HEK293 (cell line): ENCODE measurements around the gene TRPM5.

Experiments used
- CTCF ChIA-PET: fragments of 350-600 bp; formaldehyde crosslinking; extraction: SDS; loops from one replicate; lab custom pipeline; 2021; ENCODE audit warnings: antibody characterized with exemption; lab: Yijun Ruan, JAX
- POLR2A ChIA-PET: fragments of 300-600 bp; formaldehyde crosslinking; extraction: SDS; loops from one replicate; lab custom pipeline; 2020; ENCODE audit warnings: antibody characterized with exemption, inconsistent platforms; lab: Yijun Ruan, JAX
- H3K27ac ChIP-seq: fragments of 200-500 bp; sonication (Bioruptor generic); 2 replicates; pipeline ENCODE4 v1.5.1; 2014; ENCODE audit warnings: low read depth, low read length, control low read depth, inconsistent platforms; ENCODE audit errors: extremely low read depth
- H3K36me3 ChIP-seq, 2 experiments: fragments of 200-500 bp in 1 of 2; sonication (Bioruptor generic) in 1 of 2; 1 replicate in 1 of 2; 2 replicates in 1 of 2; pipeline ENCODE4 v1.5.1; 2014 to 2017; ENCODE audit warnings: inconsistent platforms in 2 of 2, low read length in 2 of 2; ENCODE audit not compliant: control insufficient read depth in 2 of 2, insufficient read depth in 1 of 2
- H3K4me1 ChIP-seq: fragments of 200-500 bp; sonication (Bioruptor generic); 2 replicates; pipeline ENCODE4 v1.5.1; 2014; ENCODE audit warnings: mild to moderate bottlenecking, low read length, inconsistent platforms; ENCODE audit not compliant: control insufficient read depth, insufficient read depth
- H3K4me3 ChIP-seq: 2 replicates; pipeline ENCODE4 v1.5.1; 2011; ENCODE audit warnings: low read depth, mild to moderate bottlenecking, control low read depth, low read length, moderate library complexity
- H3K9me3 ChIP-seq: fragments of 200-500 bp; sonication (Bioruptor generic); 2 replicates; pipeline ENCODE4 v1.5.1; 2014; ENCODE audit warnings: low read depth, low read length, inconsistent platforms; ENCODE audit not compliant: control insufficient read depth, insufficient read depth
- HOXC10 ChIP-seq: sonication (generic); formaldehyde crosslinking; IDR thresholded peaks from 2 replicates; pipeline ENCODE4 v1.8.1; 2023; ENCODE audit warnings: mild to moderate bottlenecking, missing genetic modification reagents
- KLF8 ChIP-seq: fragments of 450-650 bp; formaldehyde crosslinking; IDR thresholded peaks from 2 replicates; pipeline ENCODE4 v1.5.1; 2016; ENCODE audit warnings: missing biosample characterization, missing genetic modification characterization
- PBX3 ChIP-seq: sonication (generic); formaldehyde crosslinking; IDR thresholded peaks from 2 replicates; pipeline ENCODE4 v1.8.1; 2022; ENCODE audit warnings: mild to moderate bottlenecking, moderate library complexity, missing genetic modification reagents
- RBAK ChIP-seq: fragments of 450-650 bp; formaldehyde crosslinking; IDR thresholded peaks from 2 replicates; pipeline ENCODE4 v1.5.1; 2016; ENCODE audit warnings: missing biosample characterization, missing genetic modification characterization
- REPIN1 ChIP-seq: fragments of 450-650 bp; formaldehyde crosslinking; IDR thresholded peaks from 2 replicates; pipeline ENCODE4 v1.5.1; 2017; ENCODE audit warnings: missing biosample characterization, missing genetic modification characterization, low read depth
- TCF7L2 ChIP-seq: IDR thresholded peaks from 2 replicates; pipeline ENCODE4 v1.6.1; 2011; ENCODE audit warnings: low read depth, mild to moderate bottlenecking, inconsistent platforms, low read length, moderate library complexity, borderline replicate concordance
- TRIM28 ChIP-seq: IDR thresholded peaks from 2 replicates; pipeline ENCODE4 v1.6.1; 2011; ENCODE audit warnings: low read length, control low read depth, borderline replicate concordance
- WT1 ChIP-seq: fragments of 450-650 bp; formaldehyde crosslinking; IDR thresholded peaks from 2 replicates; pipeline ENCODE4 v1.5.1; 2016; ENCODE audit warnings: missing biosample characterization, missing genetic modification characterization
- YY1 ChIP-seq: fragments of 450-650 bp; formaldehyde crosslinking; IDR thresholded peaks from 2 replicates; pipeline ENCODE4 v1.5.1; 2018; ENCODE audit warnings: missing biosample characterization, missing genetic modification characterization
- ZBTB17 ChIP-seq: fragments of 450-650 bp; formaldehyde crosslinking; IDR thresholded peaks from 2 replicates; pipeline ENCODE4 v1.5.1; 2016; ENCODE audit warnings: missing biosample characterization, missing genetic modification characterization
- ZBTB20 ChIP-seq: fragments of 450-650 bp; formaldehyde crosslinking; IDR thresholded peaks from 2 replicates; pipeline ENCODE4 v1.5.1; 2016; ENCODE audit warnings: missing biosample characterization, missing genetic modification characterization
- ZNF311 ChIP-seq: fragments of 450-650 bp; formaldehyde crosslinking; IDR thresholded peaks from 2 replicates; pipeline ENCODE4 v1.5.1; 2017; ENCODE audit warnings: missing biosample characterization, missing genetic modification characterization, borderline replicate concordance
- ZNF48 ChIP-seq: fragments of 450-650 bp; formaldehyde crosslinking; IDR thresholded peaks from 2 replicates; pipeline ENCODE4 v1.5.1; 2016; ENCODE audit warnings: missing biosample characterization, missing genetic modification characterization
- ZNF596 ChIP-seq: fragments of 450-650 bp; IDR thresholded peaks from 2 replicates; pipeline ENCODE4 v1.5.0; 2018; ENCODE audit warnings: missing biosample characterization, mild to moderate bottlenecking, missing genetic modification characterization, moderate library complexity
- ZNF626 ChIP-seq: fragments of 450-650 bp; sonication (Bioruptor Pico); formaldehyde crosslinking; IDR thresholded peaks from 2 replicates; pipeline ENCODE4 v1.5.1; 2018; ENCODE audit warnings: missing biosample characterization, missing genetic modification characterization, inconsistent platforms
- ZNF830 ChIP-seq: fragments of 450-650 bp; IDR thresholded peaks from 2 replicates; pipeline ENCODE4 v1.5.0; 2018; ENCODE audit warnings: missing biosample characterization, missing genetic modification characterization, low read depth, mild to moderate bottlenecking, moderate library complexity
- TF ChIP-seq, protein P1 (sequence below): fragments of 450-650 bp; formaldehyde crosslinking; IDR thresholded peaks from 2 replicates; pipeline ENCODE4 v1.5.1; 2016; ENCODE audit warnings: missing biosample characterization, missing genetic modification characterization
- TF ChIP-seq, protein P2 (sequence below): fragments of 450-650 bp; formaldehyde crosslinking; IDR thresholded peaks from 2 replicates; pipeline ENCODE4 v1.5.1; 2016; ENCODE audit warnings: missing biosample characterization, missing genetic modification characterization
- TF ChIP-seq, protein P3 (sequence below): fragments of 450-650 bp; formaldehyde crosslinking; IDR thresholded peaks from 2 replicates; pipeline ENCODE4 v1.5.1; 2017; ENCODE audit warnings: missing biosample characterization, missing genetic modification characterization
- TF ChIP-seq, protein P4 (sequence below): fragments of 450-650 bp; formaldehyde crosslinking; IDR thresholded peaks from 2 replicates; pipeline ENCODE4 v1.5.1; 2016; ENCODE audit warnings: missing biosample characterization, missing genetic modification characterization

Gene TRPM5

DNA sequence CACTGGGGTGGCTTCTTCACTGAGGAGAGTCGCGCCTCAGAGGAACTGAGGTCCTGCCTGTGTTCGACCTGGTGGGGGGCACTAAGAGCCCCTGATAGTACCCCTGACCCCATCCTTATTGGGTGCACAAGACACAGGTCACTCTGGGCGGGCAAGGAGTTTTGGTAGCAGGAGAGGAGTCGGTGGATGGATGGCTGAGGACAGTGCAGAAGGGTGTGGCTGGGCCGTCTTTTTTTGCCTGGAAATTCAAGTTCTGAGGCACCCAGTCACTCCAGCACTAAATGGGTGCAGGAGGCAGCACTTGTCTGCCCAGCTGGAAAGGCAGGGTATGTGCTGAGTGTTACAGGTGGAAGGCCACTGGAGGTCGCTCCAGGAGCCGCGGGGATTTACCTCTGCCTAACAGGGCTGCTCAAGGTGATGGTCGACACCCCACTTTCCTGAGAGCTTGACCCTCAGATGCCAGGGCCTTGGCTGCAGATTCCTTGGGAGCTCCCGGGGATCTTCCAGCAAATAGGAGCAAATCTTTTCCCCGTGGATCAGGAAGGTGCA is 42.8 kb downstream of the TRPM5 start (continued):
- no peak for TF ChIP-seq KLF8
- no peak for TF ChIP-seq ZNF830 (tag by site-specific recombination)
- TF ChIP-seq TCF7L2: no peak
- TF ChIP-seq, protein P1, sequence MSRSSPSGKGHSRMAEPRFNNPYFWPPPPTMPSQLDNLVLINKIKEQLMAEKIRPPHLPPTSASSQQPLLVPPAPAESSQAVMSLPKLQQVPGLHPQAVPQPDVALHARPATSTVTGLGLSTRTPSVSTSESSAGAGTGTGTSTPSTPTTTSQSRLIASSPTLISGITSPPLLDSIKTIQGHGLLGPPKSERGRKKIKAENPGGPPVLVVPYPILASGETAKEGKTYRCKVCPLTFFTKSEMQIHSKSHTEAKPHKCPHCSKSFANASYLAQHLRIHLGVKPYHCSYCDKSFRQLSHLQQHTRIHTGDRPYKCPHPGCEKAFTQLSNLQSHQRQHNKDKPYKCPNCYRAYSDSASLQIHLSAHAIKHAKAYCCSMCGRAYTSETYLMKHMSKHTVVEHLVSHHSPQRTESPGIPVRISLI (tag by site-specific recombination): no peak

GRCh38 chr11:2400762-2401435 is 43.4 kb downstream of the TRPM5 start:
- TF ChIP-seq YY1 (tag by site-specific recombination) (peak; percentile 77), ZBTB17 (tag by site-specific recombination) (peak; percentile 11), ZNF311 (tag by site-specific recombination) (no peak), ZNF596 (tag by site-specific recombination) (peak; percentile 20; the same call in 1 of the 2 replicates), HOXC10 (0 out of 2 replicates have a peak, but pooled peaks have one; percentile 26)
- TF ChIP-seq, protein P2, sequence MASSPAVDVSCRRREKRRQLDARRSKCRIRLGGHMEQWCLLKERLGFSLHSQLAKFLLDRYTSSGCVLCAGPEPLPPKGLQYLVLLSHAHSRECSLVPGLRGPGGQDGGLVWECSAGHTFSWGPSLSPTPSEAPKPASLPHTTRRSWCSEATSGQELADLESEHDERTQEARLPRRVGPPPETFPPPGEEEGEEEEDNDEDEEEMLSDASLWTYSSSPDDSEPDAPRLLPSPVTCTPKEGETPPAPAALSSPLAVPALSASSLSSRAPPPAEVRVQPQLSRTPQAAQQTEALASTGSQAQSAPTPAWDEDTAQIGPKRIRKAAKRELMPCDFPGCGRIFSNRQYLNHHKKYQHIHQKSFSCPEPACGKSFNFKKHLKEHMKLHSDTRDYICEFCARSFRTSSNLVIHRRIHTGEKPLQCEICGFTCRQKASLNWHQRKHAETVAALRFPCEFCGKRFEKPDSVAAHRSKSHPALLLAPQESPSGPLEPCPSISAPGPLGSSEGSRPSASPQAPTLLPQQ (tag by site-specific recombination): no peak
- TF ChIP-seq, all 188 proteins: peak for 4
- Histone ChIP-seq H3K27ac (peak overlapping the region; percentile 53; the same call in 1 of the 2 replicates), H3K36me3 (peaks cover 0 to 52% of the 10 kb centered on the region in 2 experiments; a peak in 1 of 3 replicates), H3K4me1 (no peaks in the 10 kb centered on the region), H3K4me3 (peak overlapping the region; percentile 99), H3K9me3 (no peaks in the 10 kb centered on the region)
- CTCF ChIA-PET: interaction anchor here (0.6 to 4.2 kb wide), 10 partner anchors 14 to 417 kb away, joined by 3 to 29 read pairs (median 4); no protein-coding TSS in a partner anchor
- POLR2A ChIA-PET: interaction anchor here (0.6 to 3.3 kb wide), 14 partner anchors 9 to 482 kb away, joined by 3 to 64 read pairs (median 3); partner anchors contain the start of genes CD81, KCNQ1OT1 and TNNT3

DNA sequence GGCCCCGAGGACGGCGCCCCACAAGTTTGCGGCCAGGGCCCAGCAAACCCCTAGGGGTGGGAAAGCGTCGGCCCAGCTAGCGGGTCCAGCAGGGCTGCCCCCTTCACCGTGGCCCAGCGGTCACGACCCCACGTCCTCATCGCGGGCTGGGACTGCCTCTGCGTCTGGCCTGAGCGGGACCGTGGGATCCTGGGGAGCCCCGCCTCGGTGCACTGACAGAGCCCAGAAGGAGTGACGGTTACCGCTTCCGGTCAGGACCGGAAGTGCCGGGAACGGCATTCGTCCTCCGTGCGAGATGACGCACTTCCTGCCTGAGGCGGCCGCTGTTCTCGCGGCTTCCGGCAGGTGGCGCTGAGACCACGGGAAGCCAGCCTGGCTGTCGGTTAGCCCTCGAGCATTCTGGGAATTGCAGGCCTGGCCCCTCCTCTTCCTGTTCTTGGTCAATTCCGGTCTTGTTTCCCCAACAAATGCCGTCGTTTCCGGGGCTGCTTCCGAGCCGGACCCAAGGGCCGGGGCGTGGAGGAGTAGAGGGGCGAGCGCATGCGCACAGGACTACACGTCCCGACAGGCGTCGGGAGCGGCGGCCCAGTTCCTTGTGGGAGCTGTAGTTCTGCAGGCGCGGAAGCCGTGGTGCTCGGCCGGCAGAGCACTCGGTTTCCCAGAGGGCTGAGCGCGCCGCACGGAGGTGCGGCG is 44.1 kb downstream of the TRPM5 start, which contains the start of gene TSSC4:
Gene TSSC4, plus strand, starts transcription at position 682 of the 693 bp plus-strand sequence. CDS start 1,884 bp downstream, outside the sequence.
- H3K27ac ChIP-seq: peak within 1 kb of the TSS; percentile 53
- peaks cover 0 to 59% of the 10 kb centered on the region in 2 experiments; a peak in 1 of 3 replicates for H3K36me3 ChIP-seq
- no peaks in the 10 kb centered on the region for H3K9me3 ChIP-seq
- POLR2A ChIA-PET: interaction anchor here (0.6 to 3.3 kb wide), 15 partner anchors 9 to 481 kb away, joined by 3 to 64 read pairs (median 3); partner anchors contain the start of genes CD81, KCNQ1OT1 and TNNT3
- no peaks in the 10 kb centered on the region for H3K4me1 ChIP-seq
- CTCF ChIA-PET: interaction anchor here (0.6 to 4.2 kb wide), 13 partner anchors 13 to 503 kb away, joined by 3 to 29 read pairs (median 3); partner anchors contain the start of gene CD81
- H3K4me3 ChIP-seq: peak within 1 kb of the TSS; percentile 99
- TF ChIP-seq ZNF48 (tag by site-specific recombination): no peak
- TF ChIP-seq, protein P2 (tag by site-specific recombination): no peak; the same call in none of the 2 replicates
- TF ChIP-seq ZNF626: no peak
- no peak for TF ChIP-seq RBAK (tag by site-specific recombination)
- peak; percentile 70; the same call in 1 of the 2 replicates for TF ChIP-seq ZBTB20 (tag by site-specific recombination)
- TF ChIP-seq TRIM28: peak; percentile 55; the same call in 1 of the 2 replicates
- no peak for TF ChIP-seq REPIN1 (tag by site-specific recombination)
- TF ChIP-seq PBX3 (CRISPR knock-in tag): peak; percentile 78; the same call in 1 of the 2 replicates
- TF ChIP-seq, protein P3, sequence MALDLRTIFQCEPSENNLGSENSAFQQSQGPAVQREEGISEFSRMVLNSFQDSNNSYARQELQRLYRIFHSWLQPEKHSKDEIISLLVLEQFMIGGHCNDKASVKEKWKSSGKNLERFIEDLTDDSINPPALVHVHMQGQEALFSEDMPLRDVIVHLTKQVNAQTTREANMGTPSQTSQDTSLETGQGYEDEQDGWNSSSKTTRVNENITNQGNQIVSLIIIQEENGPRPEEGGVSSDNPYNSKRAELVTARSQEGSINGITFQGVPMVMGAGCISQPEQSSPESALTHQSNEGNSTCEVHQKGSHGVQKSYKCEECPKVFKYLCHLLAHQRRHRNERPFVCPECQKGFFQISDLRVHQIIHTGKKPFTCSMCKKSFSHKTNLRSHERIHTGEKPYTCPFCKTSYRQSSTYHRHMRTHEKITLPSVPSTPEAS (tag by site-specific recombination): no peak
- 0 out of 2 replicates have a peak, but pooled peaks have one; percentile 43 for TF ChIP-seq WT1
- TF ChIP-seq, protein P4, sequence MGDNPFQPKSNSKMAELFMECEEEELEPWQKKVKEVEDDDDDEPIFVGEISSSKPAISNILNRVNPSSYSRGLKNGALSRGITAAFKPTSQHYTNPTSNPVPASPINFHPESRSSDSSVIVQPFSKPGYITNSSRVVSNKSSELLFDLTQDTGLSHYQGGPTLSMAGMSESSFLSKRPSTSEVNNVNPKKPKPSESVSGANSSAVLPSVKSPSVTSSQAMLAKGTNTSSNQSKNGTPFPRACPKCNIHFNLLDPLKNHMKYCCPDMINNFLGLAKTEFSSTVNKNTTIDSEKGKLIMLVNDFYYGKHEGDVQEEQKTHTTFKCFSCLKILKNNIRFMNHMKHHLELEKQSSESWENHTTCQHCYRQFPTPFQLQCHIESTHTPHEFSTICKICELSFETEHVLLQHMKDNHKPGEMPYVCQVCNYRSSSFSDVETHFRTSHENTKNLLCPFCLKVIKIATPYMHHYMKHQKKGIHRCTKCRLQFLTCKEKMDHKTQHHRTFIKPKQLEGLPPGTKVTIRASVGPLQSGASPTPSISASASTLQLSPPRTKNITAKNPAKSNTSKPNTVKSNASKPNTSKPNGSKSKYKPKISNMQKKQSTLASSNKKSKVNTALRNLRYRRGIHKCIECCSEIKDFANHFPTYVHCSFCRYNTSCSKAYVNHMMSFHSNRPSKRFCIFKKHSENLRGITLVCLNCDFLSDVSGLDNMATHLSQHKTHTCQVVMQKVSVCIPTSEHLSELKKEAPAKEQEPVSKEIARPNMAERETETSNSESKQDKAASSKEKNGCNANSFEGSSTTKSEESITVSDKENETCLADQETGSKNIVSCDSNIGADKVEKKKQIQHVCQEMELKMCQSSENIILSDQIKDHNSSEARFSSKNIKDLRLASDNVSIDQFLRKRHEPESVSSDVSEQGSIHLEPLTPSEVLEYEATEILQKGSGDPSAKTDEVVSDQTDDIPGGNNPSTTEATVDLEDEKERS: no peak
- TF ChIP-seq KLF8: peak; percentile 75
